DMS79 treated with DMSO at 0.1 percent for 48 hours (cell line): ENCODE measurements around the gene SHTN1.

Experiments used
- DNase-seq: peaks from one replicate; lab custom pipeline; 2025; lab: John Stamatoyannopoulos, UW

SHTN1 gene, protein sequence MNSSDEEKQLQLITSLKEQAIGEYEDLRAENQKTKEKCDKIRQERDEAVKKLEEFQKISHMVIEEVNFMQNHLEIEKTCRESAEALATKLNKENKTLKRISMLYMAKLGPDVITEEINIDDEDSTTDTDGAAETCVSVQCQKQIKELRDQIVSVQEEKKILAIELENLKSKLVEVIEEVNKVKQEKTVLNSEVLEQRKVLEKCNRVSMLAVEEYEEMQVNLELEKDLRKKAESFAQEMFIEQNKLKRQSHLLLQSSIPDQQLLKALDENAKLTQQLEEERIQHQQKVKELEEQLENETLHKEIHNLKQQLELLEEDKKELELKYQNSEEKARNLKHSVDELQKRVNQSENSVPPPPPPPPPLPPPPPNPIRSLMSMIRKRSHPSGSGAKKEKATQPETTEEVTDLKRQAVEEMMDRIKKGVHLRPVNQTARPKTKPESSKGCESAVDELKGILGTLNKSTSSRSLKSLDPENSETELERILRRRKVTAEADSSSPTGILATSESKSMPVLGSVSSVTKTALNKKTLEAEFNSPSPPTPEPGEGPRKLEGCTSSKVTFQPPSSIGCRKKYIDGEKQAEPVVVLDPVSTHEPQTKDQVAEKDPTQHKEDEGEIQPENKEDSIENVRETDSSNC

DNA sequence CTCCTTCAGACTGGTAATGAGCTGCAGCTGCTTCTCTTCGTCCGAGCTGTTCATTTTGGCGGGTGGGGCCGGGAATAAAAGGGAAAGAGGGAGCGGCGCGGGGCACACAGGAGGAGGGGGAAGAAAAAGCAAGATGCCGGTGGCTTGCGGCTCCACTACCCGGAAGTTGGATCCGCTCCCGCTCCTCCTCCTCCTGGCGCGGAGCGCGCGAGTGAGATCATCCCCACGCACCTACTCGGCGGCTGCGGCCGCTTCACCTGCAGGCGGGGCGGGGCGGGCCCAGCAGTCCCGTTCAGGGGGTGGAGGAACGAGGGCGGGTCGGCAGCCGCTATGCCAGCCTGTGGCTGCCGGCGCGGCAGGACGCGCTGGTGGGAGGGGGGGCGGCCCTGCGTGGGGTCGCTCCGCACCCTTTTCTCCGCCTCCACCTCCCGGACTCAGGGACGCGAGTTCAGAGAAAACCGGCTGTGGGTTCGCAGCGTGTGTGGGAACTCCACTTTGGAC lies at the start of gene SHTN1:
Gene SHTN1, minus strand, starts transcription at position 162 of the 501 bp plus-strand sequence. Its CDS starts 108 bp downstream, at position 54.
- DNase-seq: peak; percentile 42

DNA sequence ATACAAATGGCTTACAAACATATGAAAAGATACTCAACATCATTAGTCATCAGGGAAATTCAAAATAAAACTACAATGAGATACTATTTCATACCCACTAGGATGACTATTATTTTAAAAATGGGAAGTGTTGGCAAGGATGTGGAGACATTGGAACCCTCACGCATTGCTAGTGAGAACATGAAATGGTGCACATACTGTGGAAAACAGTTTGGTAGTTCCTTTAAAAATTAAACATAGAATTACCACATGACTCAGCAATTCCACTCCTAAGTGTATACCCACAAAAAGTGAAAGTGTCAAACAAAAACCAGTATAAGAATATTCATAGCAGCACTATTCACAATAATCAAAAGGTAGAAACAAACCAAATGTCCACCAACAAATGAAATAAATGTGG lies 48.5 kb upstream of the SHTN1 start:
- no peak for DNase-seq

DNA sequence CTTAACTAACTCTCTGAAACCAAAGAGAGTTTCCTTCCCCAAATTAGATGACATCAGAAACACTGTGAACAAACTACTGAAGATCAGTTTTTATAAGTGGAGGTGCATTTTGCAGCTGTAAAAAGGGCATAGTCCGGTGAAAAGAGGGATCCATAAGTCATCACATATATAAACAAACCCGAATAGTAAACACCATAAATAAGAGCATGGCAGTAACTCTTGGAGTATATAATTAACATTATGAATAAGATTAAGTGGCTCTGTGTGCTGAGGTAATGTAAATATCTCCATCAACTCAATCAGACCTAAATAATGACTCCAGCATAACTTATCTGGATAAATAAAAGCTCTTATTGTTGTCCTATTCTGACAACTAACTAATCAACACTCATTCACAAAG lies 43.0 kb upstream of the SHTN1 start:
- DNase-seq: no peak

DNA sequence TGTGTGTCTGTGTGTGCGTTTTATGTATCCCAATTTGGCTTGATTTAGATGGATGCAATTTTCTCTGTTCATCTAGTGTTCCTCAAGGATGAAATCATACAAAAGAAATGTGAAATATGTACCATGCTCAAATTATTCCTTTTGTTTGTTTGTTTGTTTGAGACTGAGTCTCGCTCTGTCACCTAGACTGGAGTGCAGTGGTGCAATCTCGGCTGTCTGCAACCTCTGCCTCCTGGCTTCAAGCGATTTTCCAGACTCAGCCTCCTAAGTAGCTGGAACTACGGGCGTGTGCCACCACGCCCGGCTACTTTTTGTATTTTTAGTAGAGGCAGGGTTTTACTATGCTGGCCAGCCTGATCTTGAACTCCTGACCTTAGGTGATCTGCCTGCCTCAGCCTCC lies 11.3 kb upstream of the SHTN1 start:
- DNase-seq: no peak

DNA sequence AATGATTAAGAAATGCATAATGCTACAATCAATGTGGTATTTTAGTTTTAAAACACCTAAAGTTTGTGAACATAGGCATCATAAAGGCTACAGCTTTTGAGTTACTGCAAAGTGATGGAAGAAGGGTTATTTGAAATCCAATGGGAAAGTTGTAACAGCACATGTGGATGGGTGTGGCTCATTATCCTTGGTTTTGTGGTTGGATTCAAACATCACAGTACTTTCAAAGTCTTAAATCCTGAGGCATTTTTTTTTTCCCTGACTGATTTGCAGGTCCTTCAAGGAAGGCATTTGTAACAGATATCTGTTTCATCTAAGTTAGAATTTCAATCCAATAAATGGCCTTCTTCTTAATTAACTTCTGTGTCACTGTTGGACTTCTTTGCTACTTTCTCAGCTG lies 9.8 kb upstream of the SHTN1 start:
- no peak for DNase-seq

DNA sequence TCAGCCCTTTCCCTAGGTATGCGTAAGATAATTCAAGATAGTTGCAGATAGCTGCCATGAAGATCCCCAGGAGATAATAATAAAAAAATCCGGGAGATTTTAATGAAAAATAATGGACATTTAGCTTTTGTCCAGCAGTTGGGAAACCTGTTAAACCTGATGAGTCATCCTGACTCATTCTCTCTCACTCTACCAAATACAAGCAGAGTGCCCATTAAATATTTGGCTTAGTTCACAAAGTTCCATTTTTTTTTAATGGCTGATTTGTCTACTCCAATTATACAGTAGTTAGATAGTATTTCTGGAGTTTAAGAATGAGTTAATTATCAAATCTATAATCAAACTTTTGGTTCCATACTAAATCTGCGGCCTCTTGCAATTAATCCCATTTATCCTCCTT lies 2.1 kb upstream of the SHTN1 start:
- no peak for DNase-seq

DNA sequence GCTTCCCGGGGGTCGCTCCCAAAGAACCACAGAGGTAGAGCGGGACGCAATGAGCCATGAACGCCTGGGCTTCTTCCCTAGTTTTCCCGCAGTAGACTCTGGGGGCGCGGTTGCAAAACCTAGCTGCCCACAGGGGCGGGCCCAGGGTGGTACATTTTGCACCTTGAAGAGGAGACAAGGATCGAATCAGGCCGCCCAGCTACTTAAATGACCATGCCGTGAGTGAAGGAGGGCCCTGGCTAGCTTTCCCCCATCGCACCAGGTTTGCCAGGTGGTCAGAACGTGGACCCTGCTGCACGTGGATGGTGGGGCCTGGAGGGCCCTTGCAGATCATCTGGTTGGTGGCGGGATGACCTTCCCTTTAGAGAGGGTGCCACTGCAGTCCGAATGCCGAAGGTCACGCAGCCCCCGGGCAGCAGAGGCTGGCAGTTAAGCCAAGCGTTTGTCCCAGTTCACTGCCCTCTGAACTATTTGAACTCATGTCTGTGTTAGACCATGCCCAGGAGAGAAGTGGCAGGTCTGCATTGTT lies 604 bp upstream of the SHTN1 start:
- DNase-seq: no peak

DNA sequence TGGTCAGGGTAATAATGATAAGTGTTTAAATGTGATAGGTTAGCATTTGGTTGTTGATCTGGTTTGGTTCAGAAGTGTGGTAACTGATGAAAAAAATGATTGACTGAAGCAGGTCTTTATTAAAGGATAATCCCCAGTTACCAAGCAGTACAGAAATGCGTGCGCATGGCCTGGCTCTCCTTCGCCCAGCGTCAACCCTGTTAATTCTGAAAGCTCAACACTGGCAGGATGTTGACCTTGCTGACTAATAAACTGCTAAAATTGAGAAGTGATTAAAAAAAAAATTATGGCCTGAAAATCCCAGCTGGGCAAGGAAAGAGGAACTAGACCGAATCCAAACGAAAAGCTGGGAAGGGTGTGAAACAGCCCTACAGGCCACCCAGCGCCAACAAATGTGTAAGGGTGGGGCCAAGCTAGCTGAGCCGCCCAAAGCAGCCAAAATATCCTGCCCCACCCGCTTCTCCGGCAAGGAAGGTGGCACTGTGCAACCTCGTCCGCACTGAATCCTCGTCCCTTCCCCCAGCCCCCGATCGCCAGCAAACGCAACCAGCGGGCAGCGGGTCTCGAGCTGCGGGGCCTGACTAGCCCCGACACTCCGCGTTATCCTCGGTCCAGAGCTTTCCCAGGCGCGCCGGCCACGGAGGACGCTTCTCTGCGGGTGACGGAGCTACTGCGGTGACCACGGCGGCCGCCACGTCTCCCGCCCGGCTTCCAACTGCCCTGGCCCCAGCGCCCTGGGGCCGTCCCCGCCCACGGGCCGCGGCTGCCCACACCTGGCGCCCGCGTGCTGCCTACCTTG lies 561 bp downstream of the SHTN1 start:
- peak; percentile 4 for DNase-seq

DNA sequence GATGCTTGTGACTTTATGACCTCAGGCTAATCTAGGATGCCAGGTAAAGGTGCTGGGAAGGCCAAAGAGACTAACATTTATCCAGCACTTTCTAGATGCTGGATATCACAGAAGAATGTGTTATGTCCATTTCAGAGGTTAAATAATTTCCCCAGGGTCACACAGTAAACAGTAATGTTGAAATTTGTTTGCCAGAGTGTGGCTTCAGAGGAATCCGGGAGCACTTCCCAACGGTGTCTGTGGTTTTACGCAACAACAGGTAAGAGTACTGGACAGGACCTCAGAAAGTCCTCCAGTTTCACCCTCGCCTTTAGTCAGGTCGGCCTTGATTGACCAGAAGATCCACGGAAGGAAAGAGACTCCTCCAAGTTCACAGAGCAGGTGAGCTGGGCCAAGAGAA lies 1.7 kb downstream of the SHTN1 start:
- no peak for DNase-seq

DNA sequence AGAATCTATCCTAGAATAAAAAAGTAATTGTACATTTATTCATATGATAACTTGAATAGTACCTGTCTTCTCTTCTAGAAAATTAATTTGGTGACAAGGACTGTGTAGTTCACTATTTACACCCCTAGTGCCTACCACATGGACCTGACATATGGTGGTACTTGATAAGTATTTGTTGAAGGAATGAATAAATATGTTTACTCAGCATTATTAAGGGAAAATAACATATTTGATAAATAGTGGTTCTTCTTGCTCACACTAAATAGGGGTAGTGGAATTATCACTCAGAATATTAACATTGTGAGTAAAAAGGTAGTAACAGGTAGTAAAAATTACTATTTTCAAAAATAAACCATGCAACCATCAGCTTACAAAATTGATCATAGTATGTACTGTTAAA lies 2.8 kb downstream of the SHTN1 start:
- no peak for DNase-seq

DNA sequence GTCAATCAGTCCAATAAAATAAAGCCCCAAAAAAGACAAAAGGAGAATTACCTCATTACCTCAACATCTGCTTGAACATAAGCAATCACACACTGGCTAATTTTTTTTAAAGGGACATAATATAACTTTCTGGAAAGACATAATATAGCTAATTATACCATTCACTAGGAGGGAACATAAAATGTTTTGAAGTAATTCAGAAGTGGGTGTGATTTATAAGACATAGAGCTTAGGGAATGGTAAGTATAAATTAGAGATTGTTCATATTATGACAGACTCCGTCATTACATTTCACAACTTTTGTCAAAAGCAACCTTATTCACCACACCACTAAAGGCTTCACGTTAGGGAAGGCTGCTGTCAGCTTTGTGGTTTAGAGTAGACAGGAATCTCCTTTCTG lies 3.8 kb downstream of the SHTN1 start:
- DNase-seq: no peak

DNA sequence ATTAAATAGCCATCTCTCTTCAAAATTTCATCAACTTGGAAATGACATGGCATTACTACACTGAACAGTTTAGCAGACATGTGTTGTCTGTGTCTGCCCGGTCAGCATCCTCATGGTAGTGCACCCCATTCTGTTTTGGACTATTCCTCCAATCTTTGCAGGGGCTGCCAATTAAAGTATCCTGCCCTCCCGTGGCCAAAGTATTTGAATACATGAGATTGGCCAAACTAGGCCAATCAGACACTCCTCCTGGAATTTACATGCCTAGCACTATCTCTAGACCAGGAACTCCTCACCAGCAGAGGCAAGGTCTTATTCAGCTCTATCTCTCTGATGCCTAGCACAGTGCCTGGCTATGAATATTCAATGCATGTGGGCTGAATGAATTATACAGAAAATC lies 4.4 kb downstream of the SHTN1 start:
- DNase-seq: no peak

DNA sequence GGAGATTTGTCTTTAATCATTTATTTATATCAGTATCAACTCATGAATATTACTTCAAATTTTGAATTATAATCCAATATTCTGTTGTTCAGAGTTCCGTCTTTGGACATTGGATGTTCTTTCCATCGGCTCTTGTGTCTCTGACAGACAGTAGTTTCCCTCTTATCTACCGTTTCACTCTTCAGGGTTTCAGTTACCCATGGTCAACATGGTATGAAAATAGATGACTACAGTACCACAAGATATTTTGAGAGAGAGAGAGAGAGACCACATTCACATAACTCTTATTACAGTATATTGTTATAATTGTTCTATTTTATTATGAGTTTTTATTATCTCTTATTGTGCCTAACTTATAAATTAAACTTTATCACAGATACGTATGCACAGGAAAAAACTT lies 6.8 kb downstream of the SHTN1 start:
- DNase-seq: no peak

DNA sequence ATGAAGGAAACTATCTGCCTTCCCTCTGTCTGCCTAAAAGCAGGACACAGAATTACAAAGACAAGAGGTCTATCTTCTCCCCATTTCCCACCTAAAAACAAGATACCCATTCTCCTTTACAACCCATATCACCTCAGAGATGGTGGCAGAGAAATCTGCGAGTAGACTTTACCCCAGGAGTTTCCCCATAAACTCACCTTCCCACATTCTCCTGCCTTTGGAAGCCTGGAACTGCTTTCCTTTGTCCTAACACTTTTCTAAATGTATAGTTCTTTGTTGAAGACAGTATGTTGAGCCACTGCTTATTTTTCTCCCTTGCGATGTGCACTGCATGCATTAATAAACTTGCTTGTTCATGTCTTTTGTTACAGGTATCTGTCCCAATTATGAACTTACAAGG lies 8.0 kb downstream of the SHTN1 start:
- no peak for DNase-seq

DNA sequence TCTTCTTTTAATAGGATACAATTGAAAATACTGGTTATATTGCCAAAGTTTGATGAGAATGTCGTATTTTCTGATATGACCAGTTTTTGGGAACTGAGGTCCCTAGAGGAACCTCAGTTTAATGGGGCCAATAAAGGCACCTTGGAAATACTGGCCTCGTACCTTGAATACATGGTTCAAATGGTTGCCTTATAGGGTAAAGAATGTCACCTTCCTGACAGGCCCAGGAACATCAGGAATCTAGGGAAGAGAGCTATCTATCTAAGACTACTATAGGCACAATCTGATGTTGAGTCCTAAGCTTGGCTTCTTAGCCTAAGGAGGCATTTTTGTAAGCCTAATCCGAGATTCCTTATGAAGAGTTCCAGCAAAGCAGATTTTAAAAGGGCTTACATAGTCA lies 9.3 kb downstream of the SHTN1 start:
- no peak for DNase-seq

DNA sequence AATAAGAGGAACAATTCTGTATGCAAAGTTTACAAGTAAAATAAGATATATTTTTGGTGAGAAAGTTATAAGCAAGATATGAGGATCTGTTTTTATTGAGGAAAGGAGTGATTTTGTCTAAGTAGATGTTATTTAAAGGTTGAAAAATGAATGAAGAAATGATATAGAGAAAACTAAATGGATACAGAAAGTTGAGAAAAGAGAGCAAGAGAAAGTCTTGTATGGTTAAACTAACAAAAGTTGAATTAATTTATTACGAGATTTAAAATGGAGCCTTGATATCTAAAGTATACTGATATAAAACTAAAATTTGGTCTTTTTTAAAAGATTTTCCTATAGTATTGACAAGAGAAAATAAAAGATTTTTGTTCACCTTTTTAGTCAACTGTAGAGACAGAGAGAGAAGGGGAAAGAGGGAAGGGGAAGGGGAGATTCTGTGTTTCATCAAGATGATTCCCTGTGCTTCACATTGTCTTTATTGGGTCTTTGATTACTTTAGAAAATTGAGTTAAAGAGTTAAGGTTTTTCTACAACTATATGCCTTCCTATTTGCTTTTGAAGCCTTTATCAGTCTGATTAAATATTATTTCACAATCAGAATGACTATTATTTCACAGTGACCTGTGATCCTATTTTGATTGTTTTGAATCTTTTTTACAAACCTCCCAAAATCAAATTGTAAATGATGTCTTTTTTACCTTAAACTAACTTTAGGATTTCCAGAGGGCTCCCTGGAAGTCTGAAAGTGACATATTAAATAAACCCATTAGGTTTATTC lies 10.7 kb downstream of the SHTN1 start:
- no peak for DNase-seq

DNA sequence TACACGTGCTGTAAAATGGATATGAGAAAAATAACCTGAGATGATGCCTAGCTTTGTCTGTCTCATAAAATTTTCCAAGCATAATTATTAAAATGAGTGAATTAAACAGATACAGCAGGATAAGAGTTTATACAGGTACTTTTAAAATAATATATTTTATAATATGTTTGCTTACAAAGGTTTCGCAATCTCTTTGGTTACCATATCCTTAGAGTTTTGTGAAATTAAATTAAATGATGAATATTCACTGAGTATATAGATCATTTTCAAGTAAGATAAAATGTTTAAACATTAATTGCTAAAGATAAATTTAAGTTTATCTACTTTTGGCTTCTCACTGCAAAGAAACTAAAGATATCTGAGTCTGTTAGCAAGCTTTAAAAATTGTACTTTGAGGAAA lies 11.4 kb downstream of the SHTN1 start:
- DNase-seq: no peak

DNA sequence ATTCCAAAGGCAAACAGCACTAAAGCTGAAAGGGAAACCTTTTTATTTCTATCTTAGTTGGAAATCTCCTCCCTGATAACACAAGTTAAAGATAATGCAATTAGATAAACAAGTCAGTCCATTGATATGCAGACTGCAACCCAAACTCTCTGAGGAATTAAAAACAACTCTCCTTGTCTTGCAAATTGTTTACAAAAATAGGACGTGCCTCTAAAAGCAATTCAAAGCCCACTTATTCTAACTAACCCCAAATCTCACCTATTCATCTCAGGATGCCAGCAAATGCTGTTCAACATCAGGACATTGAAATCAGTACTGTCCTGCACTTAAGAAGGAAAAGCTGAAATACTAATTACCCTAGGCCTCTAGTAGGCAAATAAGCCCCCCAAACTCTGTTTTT lies 12.8 kb downstream of the SHTN1 start:
- DNase-seq: no peak

DNA sequence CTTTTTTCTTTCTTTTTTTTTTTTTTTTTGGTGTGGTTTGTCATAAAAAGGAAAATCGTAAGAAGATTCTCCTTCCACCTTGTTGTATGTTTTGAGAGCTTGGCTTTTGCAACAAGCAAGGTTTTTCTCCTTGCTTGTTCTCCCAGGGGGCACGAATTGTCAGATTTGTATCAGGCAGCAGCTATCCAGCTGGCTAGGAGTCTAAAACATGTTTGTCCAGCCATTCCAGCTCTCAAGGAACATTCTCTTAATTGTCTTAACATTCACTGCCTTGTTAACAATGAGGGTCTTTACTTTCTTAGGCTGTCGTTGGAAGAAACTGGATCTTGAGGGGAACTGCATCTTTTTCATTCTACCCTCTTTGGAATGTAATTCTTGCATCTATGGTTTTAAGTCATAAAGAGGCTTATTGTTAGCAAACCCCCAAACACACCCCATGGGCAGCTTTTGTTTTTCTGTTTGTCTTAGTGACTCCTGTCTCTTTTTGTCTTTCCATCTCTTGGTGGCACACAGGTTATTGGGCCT lies 14.6 kb downstream of the SHTN1 start:
- DNase-seq: no peak

DNA sequence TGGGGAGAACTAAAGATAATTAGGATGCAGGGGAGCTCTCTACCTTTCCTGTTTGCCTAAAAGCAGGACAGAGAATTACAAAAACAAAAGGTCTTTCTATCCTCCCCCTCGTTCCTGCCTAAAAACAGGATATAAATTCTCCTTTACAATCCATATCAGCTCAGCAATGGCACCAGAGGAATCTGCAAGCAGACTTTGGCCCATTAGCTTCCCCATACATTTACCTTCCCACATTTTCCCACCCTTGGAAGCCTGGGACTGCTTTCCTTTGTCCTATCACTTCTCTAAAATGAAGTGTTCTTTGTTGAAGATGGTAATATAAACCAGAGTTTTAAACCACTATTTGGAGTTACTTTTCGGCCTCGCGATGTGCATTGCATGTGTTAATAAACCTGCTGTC lies 15.5 kb downstream of the SHTN1 start:
- DNase-seq: no peak

DNA sequence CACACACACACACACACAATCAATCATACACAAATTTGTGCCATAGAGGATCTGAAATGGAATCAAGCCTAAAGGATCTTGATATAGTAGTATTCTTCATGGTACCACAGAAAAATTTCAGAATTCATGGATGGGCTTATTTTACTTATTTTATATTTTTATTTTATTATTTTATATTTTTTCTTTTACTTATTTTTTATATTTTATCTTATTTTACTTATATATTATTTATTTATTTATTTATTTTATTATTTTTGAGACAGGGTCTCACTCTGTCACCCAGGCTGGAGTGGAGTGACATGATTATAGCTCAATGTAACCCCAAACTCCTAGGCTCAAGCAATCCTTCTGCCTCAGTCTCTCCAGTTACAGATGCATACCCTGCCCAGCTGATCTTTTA lies 16.7 kb downstream of the SHTN1 start:
- DNase-seq: no peak

DNA sequence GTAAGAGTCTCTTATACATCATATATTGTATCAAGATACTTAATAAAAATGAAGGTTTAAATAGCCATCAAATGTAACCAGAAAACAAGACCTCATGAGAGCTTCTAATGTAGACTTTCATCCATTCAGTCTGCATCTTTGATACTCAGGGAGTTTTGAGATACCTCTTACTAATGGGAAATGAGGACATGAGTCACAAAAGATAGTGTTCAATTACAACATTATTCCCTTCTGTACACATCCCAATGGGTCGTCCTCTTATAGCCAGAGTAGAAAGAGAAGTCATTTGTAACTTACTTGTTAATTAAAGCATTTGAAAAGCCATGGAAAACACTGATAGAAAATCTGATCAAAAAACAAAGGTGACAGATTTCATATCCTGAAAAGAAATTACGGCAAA lies 19.4 kb downstream of the SHTN1 start:
- no peak for DNase-seq
